IMR-90 (cell line): ENCODE data around the gene EPN2. TPM values are rescaled to one million over a fixed set of nuclear protein-coding genes. Genes with fewer than 3 reads are reported as not detected.

ENCODE experiments used
- ATAC-seq: fragments of 200-7000 bp; cut with Tn5 transposase; 2 replicates; pipeline ENCODE4 v1.9.1; 2020; ENCODE audit warnings: low read depth, mild to moderate bottlenecking, moderate library complexity
- BruUV-seq: library from RNA; stranded (reverse); fragments of 400-500 nt; replicated peaks from 2 replicates; lab custom pipeline; 2021; lab: Mats Ljungman, UMichigan
- CTCF ChIA-PET: fragments of 300-600 bp; formaldehyde crosslinking; extraction: SDS; loops from one replicate; lab custom pipeline; 2021; ENCODE audit warnings: antibody characterized with exemption; lab: Yijun Ruan, JAX
- POLR2A ChIA-PET: fragments of 300-600 bp; sonication (Branson Sonifier 250); formaldehyde crosslinking; loops from one replicate; lab custom pipeline; 2022; ENCODE audit warnings: antibody characterized with exemption; ENCODE audit not compliant: unreplicated experiment; lab: Charles Lee
- DNase-seq: peaks from one replicate; pipeline ENCODE4 v3.0.0; 2013
- H2AFZ ChIP-seq: replicated peaks from 2 replicates; pipeline ENCODE3; 2013; ENCODE audit warnings: low read length, mild to moderate bottlenecking; ENCODE audit not compliant: poor library complexity
- H2AK5ac ChIP-seq: 2 replicates; pipeline ENCODE4 v1.6.1; 2013; ENCODE audit warnings: low read depth, low read length, inconsistent platforms
- H2AK9ac ChIP-seq: replicated peaks from 2 replicates; pipeline ENCODE3; 2013; ENCODE audit warnings: mild to moderate bottlenecking, low read depth, low read length, moderate library complexity; ENCODE audit not compliant: poor library complexity
- H2BK120ac ChIP-seq: 2 replicates; pipeline ENCODE4 v1.6.1; 2013; ENCODE audit warnings: low read depth, low read length, inconsistent platforms
- H2BK15ac ChIP-seq: 3 replicates; pipeline ENCODE4 v1.6.1; 2013; ENCODE audit warnings: low read depth, low read length, inconsistent platforms
- H2BK20ac ChIP-seq: 2 replicates; pipeline ENCODE4 v1.6.1; 2013; ENCODE audit warnings: low read depth, mild to moderate bottlenecking, inconsistent platforms, low read length, moderate library complexity
- H2BK5ac ChIP-seq: 2 replicates; pipeline ENCODE4 v1.6.1; 2013; ENCODE audit warnings: mild to moderate bottlenecking, low read depth, low read length, inconsistent platforms; ENCODE audit not compliant: poor library complexity, severe bottlenecking
- H3K14ac ChIP-seq: replicated peaks from 2 replicates; pipeline ENCODE4 v1.6.1; 2013; ENCODE audit warnings: low read depth, low read length, inconsistent platforms
- H3K18ac ChIP-seq: 2 replicates; pipeline ENCODE4 v1.6.1; 2013; ENCODE audit warnings: low read depth, low read length, control low read depth
- H3K23ac ChIP-seq: 2 replicates; pipeline ENCODE4 v1.6.1; 2013; ENCODE audit warnings: low read depth, low read length, inconsistent platforms
- H3K27ac ChIP-seq: 2 replicates; pipeline ENCODE4 v1.5.1; 2013; ENCODE audit warnings: mild to moderate bottlenecking, control low read depth, low read length; ENCODE audit not compliant: insufficient read depth
- H3K27me3 ChIP-seq: 2 replicates; pipeline ENCODE4 v1.6.1; 2013; ENCODE audit warnings: low read length; ENCODE audit not compliant: control insufficient read depth, insufficient read depth
- H3K36me3 ChIP-seq: 2 replicates; pipeline ENCODE4 v1.6.1; 2013; ENCODE audit warnings: low read length, mixed read lengths; ENCODE audit not compliant: control insufficient read depth, insufficient read depth
- H3K4ac ChIP-seq: 2 replicates; pipeline ENCODE4 v1.6.1; 2013; ENCODE audit warnings: low read depth, low read length, inconsistent platforms
- H3K4me1 ChIP-seq: 2 replicates; pipeline ENCODE4 v1.6.1; 2013; ENCODE audit warnings: low read length, mixed read lengths; ENCODE audit not compliant: control insufficient read depth, insufficient read depth
- H3K4me2 ChIP-seq: 2 replicates; pipeline ENCODE4 v1.6.1; 2013; ENCODE audit warnings: low read depth, mild to moderate bottlenecking, control low read depth, low read length, moderate library complexity
- H3K4me3 ChIP-seq: 2 replicates; pipeline ENCODE4 v1.5.1; 2013; ENCODE audit warnings: low read depth, mild to moderate bottlenecking, control low read depth, low read length, moderate library complexity; ENCODE audit not compliant: insufficient read depth
- H3K56ac ChIP-seq: 2 replicates; pipeline ENCODE4 v1.6.1; 2013; ENCODE audit warnings: low read length, inconsistent platforms; ENCODE audit not compliant: insufficient read depth; ENCODE audit errors: extremely low read depth
- H3K79me1 ChIP-seq, 2 experiments: 2 replicates each; pipeline ENCODE4 v1.6.1; 2013; ENCODE audit warnings: low read length in 2 of 2, inconsistent platforms in 1 of 2, low read depth in 1 of 2
- H3K9ac ChIP-seq: 2 replicates; pipeline ENCODE4 v1.6.1; 2013; ENCODE audit warnings: low read depth, low read length, control low read depth
- H3K9me1 ChIP-seq: 2 replicates; pipeline ENCODE4 v1.6.1; 2013; ENCODE audit warnings: low read length, inconsistent platforms; ENCODE audit not compliant: insufficient read depth
- H3K9me3 ChIP-seq: 2 replicates; pipeline ENCODE4 v1.6.1; 2013; ENCODE audit warnings: low read length; ENCODE audit not compliant: control insufficient read depth, insufficient read depth
- H4K20me1 ChIP-seq: 2 replicates; pipeline ENCODE4 v1.6.1; 2013; ENCODE audit warnings: low read length, inconsistent platforms; ENCODE audit not compliant: insufficient read depth
- H4K5ac ChIP-seq: 2 replicates; pipeline ENCODE4 v1.6.1; 2013; ENCODE audit warnings: mild to moderate bottlenecking, low read depth, low read length, control low read depth
- H4K8ac ChIP-seq, 2 experiments: 2 replicates each; pipeline ENCODE4 v1.6.1; 2013; ENCODE audit warnings: low read depth in 2 of 2, low read length in 2 of 2, control low read depth in 1 of 2, inconsistent platforms in 1 of 2
- H4K91ac ChIP-seq: 2 replicates; pipeline ENCODE4 v1.6.1; 2013; ENCODE audit warnings: low read depth, low read length, inconsistent platforms; ENCODE audit not compliant: insufficient read depth
- BHLHE40 ChIP-seq: fragments of 150-350 bp; IDR thresholded peaks from 2 replicates; pipeline ENCODE4 v1.6.1; 2016; ENCODE audit warnings: mild to moderate bottlenecking, low read depth, low read length
- CEBPB ChIP-seq: IDR thresholded peaks from 2 replicates; pipeline ENCODE4 v1.6.1; 2012; ENCODE audit warnings: low read depth, low read length, improper control_type of control experiment
- CHD1 ChIP-seq: IDR thresholded peaks from 2 replicates; pipeline ENCODE4 v1.6.1; 2012; ENCODE audit warnings: low read depth, low read length, improper control_type of control experiment
- CTCF ChIP-seq: conservative IDR thresholded peaks from 2 replicates; pipeline ENCODE4 v1.5.1; 2012; ENCODE audit warnings: mild to moderate bottlenecking, low read depth, low read length, improper control_type of control experiment
- ELK1 ChIP-seq: fragments of 150-350 bp; IDR thresholded peaks from 2 replicates; pipeline ENCODE4 v1.6.1; 2016; ENCODE audit warnings: low read depth, mild to moderate bottlenecking, low read length, moderate library complexity, borderline replicate concordance
- MAZ ChIP-seq: IDR thresholded peaks from 2 replicates; pipeline ENCODE4 v1.6.1; 2012; ENCODE audit warnings: low read depth, mild to moderate bottlenecking, low read length, improper control_type of control experiment, moderate library complexity, borderline replicate concordance
- NFE2L2 ChIP-seq: fragments of 150-350 bp; IDR thresholded peaks from 2 replicates; pipeline ENCODE4 v1.6.1; 2016; ENCODE audit warnings: low read depth, mild to moderate bottlenecking, low read length
- POLR2A ChIP-seq: IDR thresholded peaks from 2 replicates; pipeline ENCODE4 v1.6.1; 2012; ENCODE audit warnings: mild to moderate bottlenecking, low read depth, low read length
- RAD21 ChIP-seq: IDR thresholded peaks from 2 replicates; pipeline ENCODE4 v1.6.1; 2012; ENCODE audit warnings: low read length, improper control_type of control experiment
- RCOR1 ChIP-seq: IDR thresholded peaks from 2 replicates; pipeline ENCODE4 v1.6.1; 2012; ENCODE audit warnings: mild to moderate bottlenecking, low read length, improper control_type of control experiment; ENCODE audit not compliant: insufficient replicate concordance
- RFX5 ChIP-seq: IDR thresholded peaks from 2 replicates; pipeline ENCODE4 v1.8.0; 2012; ENCODE audit warnings: low read depth, mild to moderate bottlenecking, low read length, moderate library complexity
- SMC3 ChIP-seq: fragments of 150-350 bp; IDR thresholded peaks from 2 replicates; pipeline ENCODE4 v1.6.1; 2016; ENCODE audit warnings: low read depth, mild to moderate bottlenecking, antibody characterized with exemption, low read length, moderate library complexity
- USF2 ChIP-seq: fragments of 150-350 bp; IDR thresholded peaks from 2 replicates; pipeline ENCODE4 v1.6.1; 2017; ENCODE audit warnings: mild to moderate bottlenecking, antibody characterized with exemption, low read length, low read depth
- WGBS, 2 experiments: methylation state at CpG; one replicate each; pipeline versions ENCODE4 v1.1.5 to v1.1.7; 2013; ENCODE audit warnings: missing lambda C conversion rate in 2 of 2; ENCODE audit not compliant: insufficient read length in 1 of 2; ENCODE audit errors: extremely low coverage in 2 of 2; 5-methylcytosine and 5-hydroxymethylcytosine counted together
- dilution Hi-C: fragments of 300-500 bp; cut with HindIII; formaldehyde crosslinking; loops from one replicate; pipeline ENCODE4 v1.14.3; 2018; ENCODE audit warnings: low sequenced_read_pairs; ENCODE audit not compliant: unreplicated experiment
- in situ Hi-C: fragments of 300-500 bp; cut with MboI; formaldehyde crosslinking; loops from 3 replicates; pipeline ENCODE4 v1.14.3; 2019; ENCODE audit warnings: low sequenced_read_pairs, inconsistent platforms, mixed read lengths
- intact Hi-C: fragments of 100-400 bp; cut with micrococcal nuclease; formaldehyde crosslinking; loops from 2 replicates; pipeline ENCODE4 v1.10.0; 2022
- polyA plus RNA-seq, 3 experiments: library from polyadenylated mRNA; depleted of rRNA; stranded (reverse); fragments of >200 nt; gene quantifications; 2 replicates each; pipeline ENCODE4 v1.2.3, GENCODE V29; 2012; ENCODE audit warnings: low replicate concordance in 1 of 3
- total RNA-seq: library from RNA; depleted of rRNA; stranded (reverse); fragments of >200 nt; gene quantifications from 2 replicates; pipeline ENCODE4 v1.2.3, GENCODE V29; 2012

Gene EPN2
- total and polyA plus RNA-seq, 2 of the 4 experiments (the other 2 are of a cell fraction): 14.9 to 25.3 TPM

GRCh38 chr17:19291646-19292376 lies 54.6 kb downstream of the EPN2 start:
- dilution Hi-C loops: no loop called here
- WGBS, 2 experiments: 86% methylated on average over 9 of the region's 12 CpGs; no CpG with 5 or more reads in 1 of the 2 experiments

More at GRCh38 chr17:19291646-19292376, 54.6 kb downstream of the EPN2 start:
- BruUV-seq: no TSS peak
- ATAC-seq (no peak), DNase-seq (no peak)
- Histone ChIP-seq H4K5ac (no peak overlapping the region), H3K18ac (no peak overlapping the region), H3K27ac (no peak overlapping the region), H3K4me3 (no peak overlapping the region), H3K27me3 (no peaks in the 10 kb centered on the region), H4K20me1 (peaks cover 48% of the 10 kb centered on the region), H3K9ac (no peak overlapping the region), H3K14ac (no peak overlapping the region), H2BK120ac (no peak overlapping the region), H3K9me3 (no peaks in the 10 kb centered on the region), H3K4me1 (peaks cover 11% of the 10 kb centered on the region), H3K79me1 (peaks cover 31 to 71% of the 10 kb centered on the region in 2 experiments), H3K4me2 (no peak overlapping the region), H2AK9ac (no peak overlapping the region), H4K8ac (no peak overlapping the region), H2BK15ac (no peak overlapping the region), H2BK20ac (no peak overlapping the region), H3K4ac (no peak overlapping the region), H4K91ac (no peak overlapping the region), H3K56ac (no peak overlapping the region), H2BK5ac (no peak overlapping the region), H2AK5ac (no peak overlapping the region), H2AFZ (no peak overlapping the region), H3K36me3 (peaks cover 3% of the 10 kb centered on the region; the same call in 1 of the 2 replicates), H3K9me1 (peaks cover 17% of the 10 kb centered on the region), H3K23ac (no peak overlapping the region)
- in situ Hi-C loops (no loop called here), intact Hi-C loops (no loop called here)
- ChIA-PET CTCF (no interaction called here), POLR2A (no interaction called here)
- TF ChIP-seq NFE2L2 (no peak), CHD1 (no peak), BHLHE40 (no peak), ELK1 (no peak), RAD21 (no peak), USF2 (no peak), MAZ (no peak), CEBPB (no peak), SMC3 (no peak), POLR2A (no peak), RCOR1 (no peak), RFX5 (no peak), CTCF (no peak)
